ENCODE data around the gene NPTXR.

DNA sequence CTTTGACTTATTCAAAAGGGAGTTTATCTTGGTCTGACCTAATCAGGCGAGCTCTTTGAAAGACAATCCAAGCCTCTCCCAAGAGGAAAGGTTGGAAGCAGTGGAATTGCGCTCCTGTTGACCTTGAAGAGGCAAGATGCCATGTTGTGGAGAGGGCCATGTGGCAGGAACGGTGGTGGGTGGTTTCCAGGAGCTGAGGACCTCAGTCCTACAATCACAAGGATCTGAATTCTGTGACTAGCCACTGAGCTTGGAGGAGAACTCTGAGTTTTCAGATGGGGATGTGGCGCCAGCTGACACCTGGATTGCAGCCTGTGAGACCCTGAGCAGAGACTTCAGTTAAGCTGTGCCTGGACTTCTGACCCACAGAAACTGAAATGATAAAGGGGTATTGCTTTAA lies 34.2 kb upstream of the NPTXR start:
- no peak for TF ChIP-seq POLR2AphosphoS5 (IDR thresholded peaks at IDR 0.05; ENCODE audit: low read depth, low read length)
- TF ChIP-seq TAF1 (IDR thresholded peaks at IDR 0.05; ENCODE audit: borderline replicate concordance, insufficient read depth, low read length) = no peak
- TF ChIP-seq, protein P1, sequence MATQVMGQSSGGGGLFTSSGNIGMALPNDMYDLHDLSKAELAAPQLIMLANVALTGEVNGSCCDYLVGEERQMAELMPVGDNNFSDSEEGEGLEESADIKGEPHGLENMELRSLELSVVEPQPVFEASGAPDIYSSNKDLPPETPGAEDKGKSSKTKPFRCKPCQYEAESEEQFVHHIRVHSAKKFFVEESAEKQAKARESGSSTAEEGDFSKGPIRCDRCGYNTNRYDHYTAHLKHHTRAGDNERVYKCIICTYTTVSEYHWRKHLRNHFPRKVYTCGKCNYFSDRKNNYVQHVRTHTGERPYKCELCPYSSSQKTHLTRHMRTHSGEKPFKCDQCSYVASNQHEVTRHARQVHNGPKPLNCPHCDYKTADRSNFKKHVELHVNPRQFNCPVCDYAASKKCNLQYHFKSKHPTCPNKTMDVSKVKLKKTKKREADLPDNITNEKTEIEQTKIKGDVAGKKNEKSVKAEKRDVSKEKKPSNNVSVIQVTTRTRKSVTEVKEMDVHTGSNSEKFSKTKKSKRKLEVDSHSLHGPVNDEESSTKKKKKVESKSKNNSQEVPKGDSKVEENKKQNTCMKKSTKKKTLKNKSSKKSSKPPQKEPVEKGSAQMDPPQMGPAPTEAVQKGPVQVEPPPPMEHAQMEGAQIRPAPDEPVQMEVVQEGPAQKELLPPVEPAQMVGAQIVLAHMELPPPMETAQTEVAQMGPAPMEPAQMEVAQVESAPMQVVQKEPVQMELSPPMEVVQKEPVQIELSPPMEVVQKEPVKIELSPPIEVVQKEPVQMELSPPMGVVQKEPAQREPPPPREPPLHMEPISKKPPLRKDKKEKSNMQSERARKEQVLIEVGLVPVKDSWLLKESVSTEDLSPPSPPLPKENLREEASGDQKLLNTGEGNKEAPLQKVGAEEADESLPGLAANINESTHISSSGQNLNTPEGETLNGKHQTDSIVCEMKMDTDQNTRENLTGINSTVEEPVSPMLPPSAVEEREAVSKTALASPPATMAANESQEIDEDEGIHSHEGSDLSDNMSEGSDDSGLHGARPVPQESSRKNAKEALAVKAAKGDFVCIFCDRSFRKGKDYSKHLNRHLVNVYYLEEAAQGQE (IDR thresholded peaks at IDR 0.05; ENCODE audit: insufficient read depth in 1 of 2, low read depth in 2 of 2, low read length in 2 of 2) = no peak
- no peak for TF ChIP-seq SIN3A (IDR thresholded peaks at IDR 0.05; ENCODE audit: borderline replicate concordance, insufficient read depth, low read length)
- TF ChIP-seq FOXP2 (optimal IDR thresholded peaks at IDR 0.05; ENCODE audit: borderline replicate concordance, extremely low read depth, extremely low read length, insufficient read depth) = no peak

Data from PFSK-1 (cell line).